ENCODE measurements around the gene GALNTL6. TPM values are rescaled to one million over a fixed set of nuclear protein-coding genes. Genes with fewer than 3 reads are reported as not detected.

Gene GALNTL6
- total and polyA plus RNA-seq, 2 experiments from 2014 or later, result 0.38 to 0.40 TPM

- TF ChIP-seq ETS1 (IDR thresholded peaks at IDR 0.05), result no peak
- no peak for TF ChIP-seq ZNF331 (CRISPR knock-in tag; IDR thresholded peaks at IDR 0.05; ENCODE audit: low read depth)
- no peak for TF ChIP-seq NANOG (IDR thresholded peaks at IDR 0.05; ENCODE audit: borderline replicate concordance)
- no peak for TF ChIP-seq CREB1 (CRISPR knock-in tag; IDR thresholded peaks at IDR 0.05; ENCODE audit: low read depth)
- TF ChIP-seq EZH2phosphoT487 (IDR thresholded peaks at IDR 0.05; ENCODE audit: unreplicated experiment), result no peak
- TF ChIP-seq REST (IDR thresholded peaks at IDR 0.05; ENCODE audit: unreplicated experiment), result no peak
- no peak for TF ChIP-seq JUNB (IDR thresholded peaks at IDR 0.05; ENCODE audit: unreplicated experiment)
- no peak for TF ChIP-seq EZH2 (IDR thresholded peaks at IDR 0.05; ENCODE audit: low read depth, unreplicated experiment)
Observed at GRCh38 chr4:172553216-172553615, 740.0 kb downstream of the GALNTL6 start (continued).

GRCh38 chr4:172554588-172554987 lies 741.4 kb downstream of the GALNTL6 start:
- Mint-ChIP-seq H3K27me3 (ENCODE audit: insufficient read depth, low read depth, poor library complexity) (peaks cover 2% of the 10 kb centered on the region), H3K4me3 (no peak overlapping the region), H3K4me1 (peaks cover 46% of the 10 kb centered on the region), H3K27ac (no peak overlapping the region), H3K36me3 (ENCODE audit: low read depth) (peaks cover 4% of the 10 kb centered on the region; the same call in 2 of the 3 replicates), H3K9me3 (no peaks in the 10 kb centered on the region)
- Histone ChIP-seq H3K4me3 (no peak overlapping the region), H3K27ac (ENCODE audit: low read depth) (no peak overlapping the region), H3K9me2 (ENCODE audit: insufficient read depth) (peaks cover 5% of the 10 kb centered on the region; the same call in 1 of the 2 replicates), H4K20me1 (replicated peaks; ENCODE audit: insufficient read depth) (no peaks in the 10 kb centered on the region), H3K4me2 (no peak overlapping the region), H3F3A (replicated peaks; ENCODE audit: low read depth) (no peaks in the 10 kb centered on the region), H3K79me2 (replicated peaks; ENCODE audit: insufficient read depth) (no peaks in the 10 kb centered on the region), H2AFZ (no peak overlapping the region), H3K27me3 (ENCODE audit: insufficient read depth) (no peaks in the 10 kb centered on the region), H3K36me3 (ENCODE audit: insufficient read depth) (no peaks in the 10 kb centered on the region), H3K4me1 (ENCODE audit: insufficient read depth) (peaks cover 37% of the 10 kb centered on the region)
- DNase-seq (ENCODE audit: low spot score), result no peak
- ATAC-seq, result no peak
- TF ChIP-seq JUNB (IDR thresholded peaks at IDR 0.05; ENCODE audit: unreplicated experiment) (no peak), EZH2 (IDR thresholded peaks at IDR 0.05; ENCODE audit: low read depth, unreplicated experiment) (no peak), POLR2AphosphoS5 (IDR thresholded peaks at IDR 0.05; ENCODE audit: low read depth) (no peak), STAT1 (IDR thresholded peaks at IDR 0.05; ENCODE audit: unreplicated experiment) (no peak), ZNF462 (CRISPR knock-in tag; IDR thresholded peaks at IDR 0.05) (no peak), ETS1 (IDR thresholded peaks at IDR 0.05) (no peak), CTCF (conservative IDR thresholded peaks at IDR 0.05; ENCODE audit: low read depth in 2 of 2) (no peak)
